Astrocyte (in vitro differentiated cells and primary cell): ENCODE measurements around the gene KIF11. TPM values are rescaled to one million over a fixed set of nuclear protein-coding genes. Genes with fewer than 3 reads are reported as not detected.
"Not testable (repeated sequence)": the region's sequence is repeated elsewhere in the genome, so short reads cannot be mapped to it uniquely, and the experiment has no call there.

Experiments
- DNase-seq: peaks from one replicate; pipeline ENCODE4 v3.0.0-alpha.2; 2010; ENCODE audit warnings: low read depth
- FAIRE-seq: peaks from 2 replicates; lab custom pipeline; 2011; peaks lifted over from hg19 to GRCh38; lab: Jason Lieb, UNC
- H2AFZ ChIP-seq: 2 replicates; pipeline ENCODE4 v1.6.0; 2012; ENCODE audit warnings: low read depth, low read length, inconsistent platforms
- H3K27ac ChIP-seq: 2 replicates; pipeline ENCODE4 v1.5.1; 2011; ENCODE audit warnings: low read depth, low read length, inconsistent platforms
- H3K27me3 ChIP-seq: 2 replicates; pipeline ENCODE4 v1.6.0; 2011; ENCODE audit warnings: low read length, inconsistent platforms; ENCODE audit not compliant: insufficient read depth
- H3K36me3 ChIP-seq: 2 replicates; pipeline ENCODE4 v1.5.1; 2011; ENCODE audit warnings: low read length, inconsistent platforms; ENCODE audit not compliant: insufficient read depth
- H3K4me1 ChIP-seq: 2 replicates; pipeline ENCODE4 v1.5.1; 2011; ENCODE audit warnings: low read length, inconsistent platforms; ENCODE audit not compliant: insufficient read depth
- H3K4me2 ChIP-seq: 2 replicates; pipeline ENCODE4 v1.6.0; 2012; ENCODE audit warnings: low read length, inconsistent platforms
- H3K4me3 ChIP-seq: 2 replicates; pipeline ENCODE4 v1.5.1; 2011; ENCODE audit warnings: low read depth, mild to moderate bottlenecking, low read length, inconsistent platforms; ENCODE audit not compliant: insufficient read depth
- H3K79me2 ChIP-seq: 2 replicates; pipeline ENCODE4 v1.6.0; 2012; ENCODE audit warnings: mild to moderate bottlenecking, low read length, inconsistent platforms; ENCODE audit not compliant: insufficient read depth
- H3K9ac ChIP-seq: 2 replicates; pipeline ENCODE4 v1.6.0; 2012; ENCODE audit warnings: mild to moderate bottlenecking, low read length, inconsistent platforms
- H3K9me3 ChIP-seq: 2 replicates; pipeline ENCODE4 v1.5.1; 2012; ENCODE audit warnings: low read depth, mild to moderate bottlenecking, low read length, inconsistent platforms; ENCODE audit not compliant: insufficient read depth
- H4K20me1 ChIP-seq: 2 replicates; pipeline ENCODE4 v1.6.0; 2012; ENCODE audit warnings: low read length, inconsistent platforms; ENCODE audit not compliant: insufficient read depth
- H3K27ac Mint-ChIP-seq: one replicate; pipeline ENCODE4 v1.8.0; 2021; ENCODE audit warnings: mild to moderate bottlenecking, mixed read lengths; ENCODE audit not compliant: unreplicated experiment
- H3K27me3 Mint-ChIP-seq: one replicate; pipeline ENCODE4 v1.8.0; 2021; ENCODE audit warnings: low read depth, mixed read lengths; ENCODE audit not compliant: unreplicated experiment
- H3K36me3 Mint-ChIP-seq: one replicate; pipeline ENCODE4 v1.8.0; 2021; ENCODE audit warnings: low read depth, mixed read lengths; ENCODE audit not compliant: unreplicated experiment
- H3K4me1 Mint-ChIP-seq: one replicate; pipeline ENCODE4 v1.8.0; 2021; ENCODE audit warnings: low read depth, mixed read lengths; ENCODE audit not compliant: unreplicated experiment
- H3K4me3 Mint-ChIP-seq: one replicate; pipeline ENCODE4 v1.8.0; 2021; ENCODE audit warnings: mild to moderate bottlenecking, moderate library complexity, mixed read lengths; ENCODE audit not compliant: unreplicated experiment
- H3K9me3 Mint-ChIP-seq: one replicate; pipeline ENCODE4 v1.8.0; 2021; ENCODE audit warnings: mild to moderate bottlenecking, mixed read lengths; ENCODE audit not compliant: unreplicated experiment
- CTCF ChIP-seq: IDR thresholded peaks from 2 replicates; pipeline ENCODE4 v1.5.1; 2011; ENCODE audit warnings: low read depth, mild to moderate bottlenecking, inconsistent platforms, low read length, moderate library complexity; ENCODE audit not compliant: insufficient read depth
- EZH2 ChIP-seq: IDR thresholded peaks from 2 replicates; pipeline ENCODE4 v1.6.1; 2012; ENCODE audit warnings: mild to moderate bottlenecking, low read length, inconsistent platforms; ENCODE audit not compliant: insufficient read depth
- total RNA-seq: library from RNA; stranded (reverse); gene quantifications from 2 replicates; pipeline ENCODE4 v1.2.1, GENCODE V29; 2021

KIF11 gene
- total RNA-seq, 1 donor from 2014 or later, result 4.7 TPM

GRCh38 chr10:92562424-92562823 is 30.5 kb upstream of the KIF11 start:
- no peak overlapping the region for H3K27ac Mint-ChIP-seq
- H3K79me2 ChIP-seq, result peaks cover 35% of the 10 kb centered on the region

DNA sequence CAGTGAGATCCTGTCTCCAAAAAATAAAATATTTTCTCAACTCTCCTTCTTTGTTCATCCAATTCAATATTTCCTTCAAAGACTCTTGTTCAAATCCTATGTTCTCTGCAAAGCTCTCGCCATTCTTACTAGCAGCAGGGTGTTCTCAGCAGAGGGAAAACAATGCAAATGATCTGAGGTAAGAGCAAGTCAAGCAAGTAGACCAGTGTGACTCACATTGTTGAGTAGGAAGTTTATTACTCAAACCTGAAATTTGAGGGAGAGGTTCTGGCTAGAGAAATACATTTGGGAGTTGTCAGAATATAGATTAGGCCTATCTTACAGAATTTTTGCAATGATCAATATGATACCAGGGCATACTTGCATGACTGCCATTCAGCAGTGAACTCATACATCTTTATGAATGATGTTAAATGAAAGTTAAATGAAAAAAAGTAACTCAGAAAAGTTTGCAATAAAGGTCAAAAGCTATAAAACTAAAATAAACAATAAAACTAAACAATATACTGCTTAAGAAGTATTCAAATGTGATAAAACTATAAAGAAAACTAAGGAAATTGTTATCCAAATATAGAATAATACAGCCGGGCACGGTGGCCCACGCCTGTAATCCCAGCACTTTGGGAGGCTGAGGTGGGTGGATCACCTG is 24.9 kb upstream of the KIF11 start:
- H3K27me3 ChIP-seq, result no peaks in the 10 kb centered on the region
- no peak for TF ChIP-seq EZH2
- TF ChIP-seq CTCF, result no peak
- peaks cover 58% of the 10 kb centered on the region for H3K79me2 ChIP-seq
- Mint-ChIP-seq H3K27ac (no peak overlapping the region), H3K27me3 (no peaks in the 10 kb centered on the region), H3K36me3 (peaks cover 7% of the 10 kb centered on the region), H3K4me1 (peaks cover 20% of the 10 kb centered on the region), H3K4me3 (no peak overlapping the region), H3K9me3 (no peaks in the 10 kb centered on the region)
- H3K4me3 ChIP-seq, result no peak overlapping the region
- no peak overlapping the region for H3K9ac ChIP-seq
- FAIRE-seq, result peak; percentile 43
- peaks cover 5% of the 10 kb centered on the region for H3K36me3 ChIP-seq
- no peak overlapping the region for H3K27ac ChIP-seq
- H3K4me1 ChIP-seq, result peaks cover 28% of the 10 kb centered on the region
- peaks cover 59% of the 10 kb centered on the region for H4K20me1 ChIP-seq
- no peak overlapping the region for H2AFZ ChIP-seq
- no peaks in the 10 kb centered on the region for H3K9me3 ChIP-seq
- peak; percentile 69 for DNase-seq
- H3K4me2 ChIP-seq, result no peak overlapping the region

More at GRCh38 chr10:92562424-92562823, 30.5 kb upstream of the KIF11 start:
- DNase-seq (no peak), FAIRE-seq (no peak)
- no peaks in the 10 kb centered on the region for H3K27me3 Mint-ChIP-seq
- Histone ChIP-seq H3K27ac (no peak overlapping the region), H3K27me3 (no peaks in the 10 kb centered on the region), H3K9ac (no peak overlapping the region), H3K4me1 (no peaks in the 10 kb centered on the region), H3K36me3 (peaks cover 3% of the 10 kb centered on the region), H2AFZ (no peak overlapping the region), H3K4me2 (no peak overlapping the region), H3K9me3 (peaks cover 3% of the 10 kb centered on the region), H3K4me3 (no peak overlapping the region), H4K20me1 (peaks cover 20% of the 10 kb centered on the region)
- no peaks in the 10 kb centered on the region for H3K4me1 Mint-ChIP-seq
- H3K9me3 Mint-ChIP-seq, result no peaks in the 10 kb centered on the region
- TF ChIP-seq CTCF, result no peak
- TF ChIP-seq EZH2, result no peak
- peaks cover 25% of the 10 kb centered on the region for H3K36me3 Mint-ChIP-seq
- H3K4me3 Mint-ChIP-seq, result no peak overlapping the region

GRCh38 chr10:92569071-92569470 is 23.9 kb upstream of the KIF11 start:
- H3K4me3 ChIP-seq, result no peak overlapping the region
- peaks cover 20% of the 10 kb centered on the region for H3K4me1 Mint-ChIP-seq
- no peak for TF ChIP-seq EZH2
- TF ChIP-seq CTCF, result no peak
- H3K27me3 ChIP-seq, result no peaks in the 10 kb centered on the region
- no peak overlapping the region for H3K27ac Mint-ChIP-seq
- no peak overlapping the region for H3K27ac ChIP-seq
- no peak overlapping the region for H3K4me2 ChIP-seq
- no peaks in the 10 kb centered on the region for H3K9me3 ChIP-seq
- DNase-seq (peak; percentile 6), FAIRE-seq (no peak)
- no peak overlapping the region for H3K9ac ChIP-seq
- no peaks in the 10 kb centered on the region for H3K9me3 Mint-ChIP-seq
- H3K79me2 ChIP-seq, result peaks cover 58% of the 10 kb centered on the region
- H4K20me1 ChIP-seq, result peaks cover 57% of the 10 kb centered on the region
- H2AFZ ChIP-seq, result no peak overlapping the region
- peaks cover 7% of the 10 kb centered on the region for H3K36me3 Mint-ChIP-seq
- no peaks in the 10 kb centered on the region for H3K27me3 Mint-ChIP-seq
- H3K36me3 ChIP-seq, result peaks cover 5% of the 10 kb centered on the region
- H3K4me1 ChIP-seq, result peaks cover 28% of the 10 kb centered on the region
- H3K4me3 Mint-ChIP-seq, result no peak overlapping the region

DNA sequence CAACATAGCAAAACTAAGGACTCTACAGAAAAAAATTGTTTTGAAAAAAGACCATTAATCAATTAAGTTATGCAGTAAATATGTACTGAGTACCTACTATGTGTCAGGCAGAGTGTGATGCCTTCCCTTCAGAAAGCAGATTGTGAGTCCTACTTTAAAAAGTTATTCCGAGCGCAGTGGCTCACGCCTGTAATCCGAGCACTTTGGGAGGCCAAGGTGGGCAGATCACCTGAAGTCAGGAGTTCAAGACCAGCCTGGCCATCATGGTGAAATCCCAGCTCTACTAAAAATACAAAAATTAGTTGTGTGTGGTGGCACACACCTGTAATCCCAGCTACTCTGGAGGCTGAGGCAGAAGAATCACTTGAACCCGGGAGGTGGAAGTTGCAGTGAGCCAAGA is 23.3 kb upstream of the KIF11 start:
- FAIRE-seq, H3K36me3 Mint-ChIP-seq, H3K9ac ChIP-seq, H3K4me3 Mint-ChIP-seq, H3K27me3 ChIP-seq, H3K4me3 ChIP-seq, DNase-seq, H3K9me3 ChIP-seq, H3K36me3 ChIP-seq, H3K27ac Mint-ChIP-seq, H3K27me3 Mint-ChIP-seq, H3K27ac ChIP-seq, H3K4me2 ChIP-seq, H2AFZ ChIP-seq, H3K9me3 Mint-ChIP-seq: not testable (repeated sequence)
- H3K79me2 ChIP-seq, result peaks cover 58% of the 10 kb centered on the region
- peaks cover 21% of the 10 kb centered on the region for H3K4me1 Mint-ChIP-seq
- H3K4me1 ChIP-seq, result peaks cover 28% of the 10 kb centered on the region
- H4K20me1 ChIP-seq, result peaks cover 56% of the 10 kb centered on the region
